ENCODE data around the gene FUT8.

FUT8 gene

GRCh38 chr14:65471038-65471878 lies 58.7 kb downstream of the FUT8 start:
- DNase-seq (ENCODE audit: low spot score), result no peak
- no peak for TF ChIP-seq CTCF (IDR thresholded peaks at IDR 0.05; ENCODE audit: extremely low read depth, missing control alignments)

GRCh38 chr14:65472189-65472588 lies 59.7 kb downstream of the FUT8 start:
- DNase-seq (ENCODE audit: low spot score), result no peak
- no peak for TF ChIP-seq CTCF (IDR thresholded peaks at IDR 0.05; ENCODE audit: extremely low read depth, missing control alignments)

- DNase-seq (ENCODE audit: low spot score), result no peak
- TF ChIP-seq CTCF (IDR thresholded peaks at IDR 0.05; ENCODE audit: extremely low read depth, missing control alignments), result no peak
Observed at GRCh38 chr14:65476273-65476941, 63.9 kb downstream of the FUT8 start.

GRCh38 chr14:65476942-65477318 lies 64.4 kb downstream of the FUT8 start:
- TF ChIP-seq CTCF (IDR thresholded peaks at IDR 0.05; ENCODE audit: extremely low read depth, missing control alignments), result no peak
- no peak for DNase-seq (ENCODE audit: low spot score)

GRCh38 chr14:65478017-65478416 lies 65.5 kb downstream of the FUT8 start:
- DNase-seq (ENCODE audit: low spot score), result no peak
- no peak for TF ChIP-seq CTCF (IDR thresholded peaks at IDR 0.05; ENCODE audit: extremely low read depth, missing control alignments)

- no peak for TF ChIP-seq CTCF (IDR thresholded peaks at IDR 0.05; ENCODE audit: extremely low read depth, missing control alignments)
- DNase-seq (ENCODE audit: low spot score), result no peak
Observed at GRCh38 chr14:65478596-65478995, 66.1 kb downstream of the FUT8 start.

GRCh38 chr14:65479386-65479785 lies 66.9 kb downstream of the FUT8 start:
- DNase-seq (ENCODE audit: low spot score), result no peak
- TF ChIP-seq CTCF (IDR thresholded peaks at IDR 0.05; ENCODE audit: extremely low read depth, missing control alignments), result no peak
